K562 treated with DMSO at 1 percent for 12 hours (cell line): Measurements from ENCODE around the gene ERCC5. TPM values are rescaled to one million over a fixed set of nuclear protein-coding genes. Genes with fewer than 3 reads are reported as not detected.

ENCODE experiments used
- total RNA-seq: library from RNA; unstranded; fragments of 300-600 nt; gene quantifications from 2 replicates; pipeline ENCODE4 v1.2.3, GENCODE V29; 2022; ENCODE audit not compliant: insufficient read depth

ERCC5 gene
- total RNA-seq, result 13.6 and 29.9 TPM in 2 replicates

GRCh38 chr13:102845630-102846260 is at the start of gene ERCC5:
TSS of gene ERCC5 (plus strand) at chr13:102846032. CDS start at chr13:102846267, 235 bp downstream.

DNA sequence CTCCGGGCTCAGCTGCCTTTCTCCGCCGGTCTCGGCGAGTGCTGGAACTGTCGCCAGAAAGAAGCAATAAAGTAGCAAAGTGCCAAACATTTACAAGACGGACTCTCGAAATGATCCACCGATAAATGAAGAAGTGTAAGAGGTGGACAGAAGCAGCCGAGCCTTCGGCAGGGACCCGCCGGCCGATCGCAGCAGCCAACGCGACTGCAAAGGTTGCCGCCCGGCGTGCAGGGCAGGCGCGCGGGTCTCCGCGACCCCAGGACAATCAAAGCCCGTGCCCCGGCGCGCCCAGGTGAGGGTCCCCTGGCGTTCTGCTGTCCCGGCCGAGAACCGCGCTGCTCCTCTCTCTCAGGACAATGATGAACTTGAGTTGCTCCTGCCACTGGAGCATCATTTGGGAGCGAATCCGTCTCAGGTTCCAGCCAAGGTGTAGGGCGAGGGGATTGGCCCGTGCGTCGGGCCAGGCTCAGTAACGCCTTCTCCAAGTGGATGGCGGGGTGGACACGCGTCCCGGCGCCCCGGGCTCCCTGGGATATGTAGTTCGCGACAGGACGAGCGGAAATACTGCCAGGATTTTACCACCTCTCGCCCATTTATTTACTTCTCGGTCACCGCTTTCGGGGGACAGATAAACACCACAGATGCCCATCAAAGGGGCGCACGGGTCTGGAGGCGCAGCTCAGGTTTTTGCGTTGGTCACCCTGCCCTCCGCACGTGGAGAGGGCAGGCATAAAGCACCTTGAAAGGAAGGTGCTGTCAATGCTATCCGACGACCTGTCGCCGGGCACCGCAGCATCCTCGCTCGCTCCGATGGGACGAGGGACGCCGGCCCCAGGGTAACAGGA is 47.0 kb upstream of the ERCC5 start, which contains the start of the genes BIVM and POGLUT2:
Gene BIVM, plus strand, starts transcription at position 539 of the 845 bp plus-strand sequence. CDS start 8,149 bp downstream, outside the sequence.
Gene POGLUT2, minus strand, starts transcription at position 396 of the 845 bp plus-strand sequence. Its CDS starts 306 bp downstream, at position 90.

Other genes with a start within 250 kb of the ERCC5 start
- 6.1 and 22.2 TPM in 2 replicates for gene TPP2, start 249.0 kb upstream of the ERCC5 start, total RNA-seq
- gene METTL21C, start 151.0 kb upstream of the ERCC5 start, total RNA-seq, result not detected in 2 replicates
- gene TEX30, start 72.2 kb upstream of the ERCC5 start, total RNA-seq, result 21.2 and 28.0 TPM in 2 replicates
- 12.7 and 23.1 TPM in 2 replicates for gene POGLUT2, start 47.1 kb upstream of the ERCC5 start, total RNA-seq
- 7.2 and 11.8 TPM in 2 replicates for gene BIVM, start 46.9 kb upstream of the ERCC5 start, total RNA-seq
- not detected in 2 replicates for gene SLC10A2, start 220.4 kb downstream of the ERCC5 start, total RNA-seq